HG02938 (cell line): ENCODE data around the gene CHMP4B.

ENCODE experiments used
- ATAC-seq: cut with Tn5 transposase; IDR thresholded peaks from one replicate; pipeline ENCODE4 v1.9.1; 2021; ENCODE audit warnings: mild to moderate bottlenecking, moderate library complexity; ENCODE audit not compliant: unreplicated experiment

CHMP4B gene

DNA sequence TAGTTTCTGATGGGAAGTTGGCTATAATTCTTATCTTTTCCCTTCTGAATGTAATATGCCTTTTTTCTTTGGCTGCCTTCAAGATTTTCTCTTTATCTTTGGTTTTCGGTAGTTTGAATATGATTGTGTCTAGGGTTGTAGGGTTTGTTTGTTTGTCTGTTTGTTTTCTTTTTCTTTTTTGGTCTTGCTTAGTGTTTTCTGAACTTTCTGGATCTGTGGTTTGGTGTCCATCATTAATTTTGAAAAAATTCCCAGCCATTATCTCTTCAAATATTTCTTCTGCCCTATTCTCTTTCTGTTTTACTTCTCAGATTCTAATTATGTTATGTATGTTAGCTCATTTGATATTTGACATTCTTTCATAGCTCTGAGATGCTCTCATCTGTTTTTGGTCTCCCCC, 79.4 kb downstream of the CHMP4B start:
- ATAC-seq: no peak

DNA sequence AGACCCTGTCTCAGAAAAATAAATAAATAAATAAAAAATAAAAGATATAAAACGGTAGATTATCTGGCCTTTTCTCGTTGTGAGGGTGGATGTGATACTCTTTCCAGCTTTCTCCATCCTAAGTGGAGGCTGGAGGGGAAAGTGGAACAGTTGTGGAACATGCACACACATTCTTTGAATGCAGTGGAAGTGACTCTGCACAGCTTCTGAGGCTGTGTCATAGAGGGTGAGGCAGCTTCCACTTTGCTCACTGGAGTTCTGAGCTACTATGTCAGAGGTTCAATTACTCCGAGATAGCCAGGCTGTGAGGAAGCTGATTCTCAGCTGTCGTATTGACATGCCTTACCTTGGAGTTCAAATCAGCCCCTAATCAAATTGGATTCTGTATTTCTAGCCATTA, 82.2 kb downstream of the CHMP4B start:
- ATAC-seq: no peak

DNA sequence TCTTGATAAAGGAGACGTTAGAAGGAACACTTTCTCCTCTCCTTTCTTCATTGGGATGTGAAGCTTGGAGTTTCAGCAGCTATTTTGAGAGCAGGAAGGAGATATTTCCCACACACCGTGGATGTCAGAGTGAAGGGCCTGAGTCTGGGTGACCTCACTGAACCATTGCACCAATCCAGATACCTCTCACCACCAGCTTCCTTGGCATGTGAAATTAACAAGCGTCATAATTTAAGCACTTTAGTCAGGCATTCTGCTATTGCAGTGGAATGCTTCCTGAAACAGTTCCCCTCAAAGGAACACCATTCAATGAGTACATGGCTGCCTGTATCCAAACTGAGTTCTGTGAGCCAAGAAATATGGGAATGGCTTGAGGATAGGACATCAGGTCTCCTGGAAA, 83.7 kb downstream of the CHMP4B start:
- no peak for ATAC-seq

DNA sequence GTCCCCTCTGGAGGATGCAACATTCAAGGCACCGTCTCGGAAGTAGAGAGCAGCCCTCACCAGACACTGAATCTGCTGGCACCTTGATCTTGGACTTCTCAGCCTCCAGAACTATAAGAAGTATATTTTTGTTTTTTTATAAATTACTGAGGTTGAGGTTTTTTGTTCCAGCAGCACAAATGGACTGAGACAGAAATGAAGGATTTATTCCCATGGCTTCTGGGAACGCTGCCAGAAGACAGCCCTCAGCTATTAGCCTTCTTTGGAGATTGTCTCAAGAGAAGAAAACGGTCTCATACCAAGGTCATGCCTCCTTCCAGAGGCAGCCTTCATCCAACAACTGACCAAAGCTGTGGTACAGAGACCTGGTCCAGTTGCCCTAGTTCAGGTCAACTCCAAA, 85.4 kb downstream of the CHMP4B start:
- no peak for ATAC-seq

DNA sequence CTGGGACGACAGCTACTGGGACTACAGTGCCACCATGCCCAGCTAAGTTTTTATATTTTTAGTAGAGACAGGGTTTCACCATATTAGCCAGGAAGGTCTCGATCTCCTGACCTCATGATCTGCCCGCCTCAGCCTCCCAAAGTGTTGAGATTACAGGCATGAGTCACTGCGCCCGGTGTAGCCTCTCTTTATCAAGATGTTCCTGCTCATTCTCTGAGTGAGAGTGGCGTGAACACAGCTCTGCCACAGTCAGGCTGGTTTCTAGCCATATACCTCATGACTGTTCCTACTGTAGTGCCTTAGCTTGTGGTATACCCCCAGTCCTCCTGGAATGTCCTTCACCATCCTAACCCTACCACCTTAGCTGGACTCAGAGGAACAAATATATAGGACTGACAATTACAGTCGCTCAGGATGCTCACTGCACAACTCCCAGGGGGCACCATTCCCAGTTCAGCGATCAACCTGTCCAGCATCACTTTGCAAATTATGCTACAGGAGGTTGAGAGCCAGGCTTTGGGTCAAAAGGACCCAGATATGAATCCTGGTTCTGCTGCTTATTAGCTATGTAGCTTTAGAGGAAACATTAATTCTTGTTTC, 86.3 kb downstream of the CHMP4B start:
- ATAC-seq: no peak

DNA sequence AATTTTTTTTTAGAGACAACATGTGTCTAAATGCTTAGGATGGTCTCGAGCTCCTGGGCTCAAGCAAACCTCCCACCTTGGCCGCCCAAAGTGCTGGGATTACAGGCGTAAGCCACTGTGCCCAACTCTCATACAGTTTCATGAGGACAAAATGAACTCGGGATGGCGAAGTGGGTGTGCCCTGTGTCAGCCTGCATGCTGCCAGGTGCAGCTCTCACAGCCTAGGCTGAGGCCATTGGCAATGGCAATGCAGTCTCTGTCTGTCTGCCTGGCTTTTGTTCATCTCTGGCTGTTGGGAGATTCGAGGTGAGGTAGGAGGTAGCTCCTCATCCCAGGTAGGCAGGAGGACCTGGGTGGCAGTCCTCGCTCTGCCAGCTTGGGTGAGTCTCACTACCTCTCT, 88.0 kb downstream of the CHMP4B start:
- no peak for ATAC-seq

DNA sequence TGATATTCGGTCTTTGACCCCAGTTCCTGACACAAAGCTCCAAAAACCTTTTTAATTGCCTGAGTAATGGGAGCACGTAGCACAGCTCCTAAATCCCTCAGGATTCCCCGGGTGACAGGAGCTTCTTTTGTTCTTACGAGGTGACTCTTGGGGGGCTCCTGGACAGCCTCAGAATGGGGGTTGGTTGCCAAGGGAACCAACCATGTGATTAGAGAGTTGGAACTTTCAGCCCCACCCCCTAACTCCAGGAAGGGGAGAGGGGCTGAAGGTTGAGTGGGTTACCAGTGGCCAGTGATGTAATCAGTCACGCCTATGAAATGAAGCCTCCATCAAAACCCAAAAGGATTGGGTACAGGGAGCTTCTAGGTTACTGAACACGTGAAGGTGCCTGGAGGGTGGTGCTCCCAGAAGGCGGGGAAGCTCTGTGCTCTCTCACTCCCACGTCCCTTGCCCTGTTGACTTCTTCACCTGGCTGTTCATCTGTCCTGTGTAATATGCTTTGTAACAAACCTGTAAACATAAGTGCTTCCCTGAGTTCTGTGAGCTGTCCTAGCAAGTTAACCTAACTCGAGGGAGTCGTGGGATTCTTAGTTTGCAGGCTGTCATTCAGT, 89.5 kb downstream of the CHMP4B start:
- ATAC-seq: no peak

DNA sequence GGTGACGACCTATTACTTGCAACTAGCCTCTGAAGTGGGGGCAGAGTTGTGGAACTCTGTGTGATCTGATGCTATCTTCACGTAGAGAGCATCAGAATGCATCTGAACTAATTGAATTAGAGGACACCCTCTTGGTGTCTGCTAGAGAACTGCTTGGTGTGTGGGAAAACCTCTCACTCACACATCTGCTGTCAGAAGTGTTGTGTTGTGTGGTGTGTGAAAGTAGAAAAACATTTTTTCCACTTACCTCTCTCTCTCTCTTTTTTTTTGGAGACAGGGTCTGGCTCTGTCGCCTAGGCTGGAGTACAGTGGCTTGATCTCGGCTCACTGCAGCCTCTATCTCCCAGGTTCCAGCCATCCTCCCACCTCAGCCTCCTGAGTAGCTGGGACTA, 90.0 kb downstream of the CHMP4B start:
- ATAC-seq: no peak

DNA sequence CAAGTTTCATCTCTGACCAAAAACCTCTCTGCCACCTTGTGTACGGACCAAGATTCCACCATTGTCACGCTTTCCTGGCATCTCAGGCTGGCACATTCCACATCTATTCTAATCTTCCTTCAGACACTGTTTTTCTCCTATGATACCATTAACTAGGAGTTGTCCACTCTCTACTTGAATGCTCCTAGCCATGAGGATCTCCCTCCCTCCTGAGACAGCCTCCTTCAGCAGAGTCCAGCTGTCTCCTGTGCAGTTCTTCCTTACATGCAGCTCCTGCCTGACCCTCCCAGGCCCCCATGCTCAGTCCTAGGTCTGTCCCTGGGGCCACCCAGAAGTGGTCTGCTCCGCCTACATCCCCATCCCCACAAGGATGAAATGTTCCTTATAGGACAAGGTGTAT, 90.9 kb downstream of the CHMP4B start:
- ATAC-seq: no peak
